B cell (primary cell): ENCODE results near the gene CTDNEP1.

ENCODE experiments used
- EZH2 ChIP-seq: IDR thresholded peaks from 2 replicates; pipeline ENCODE4 v1.6.1; 2012; ENCODE audit warnings: borderline replicate concordance, low read depth, mild to moderate bottlenecking, moderate library complexity, low read length; ENCODE audit not compliant: insufficient read depth, poor library complexity, severe bottlenecking
- TF ChIP-seq, protein P1 (sequence below): fragments of 200-600 bp; IDR thresholded peaks from one replicate; pipeline ENCODE4 v1.8.0; 2022; ENCODE audit warnings: antibody characterized with exemption, mild to moderate bottlenecking

DNA sequence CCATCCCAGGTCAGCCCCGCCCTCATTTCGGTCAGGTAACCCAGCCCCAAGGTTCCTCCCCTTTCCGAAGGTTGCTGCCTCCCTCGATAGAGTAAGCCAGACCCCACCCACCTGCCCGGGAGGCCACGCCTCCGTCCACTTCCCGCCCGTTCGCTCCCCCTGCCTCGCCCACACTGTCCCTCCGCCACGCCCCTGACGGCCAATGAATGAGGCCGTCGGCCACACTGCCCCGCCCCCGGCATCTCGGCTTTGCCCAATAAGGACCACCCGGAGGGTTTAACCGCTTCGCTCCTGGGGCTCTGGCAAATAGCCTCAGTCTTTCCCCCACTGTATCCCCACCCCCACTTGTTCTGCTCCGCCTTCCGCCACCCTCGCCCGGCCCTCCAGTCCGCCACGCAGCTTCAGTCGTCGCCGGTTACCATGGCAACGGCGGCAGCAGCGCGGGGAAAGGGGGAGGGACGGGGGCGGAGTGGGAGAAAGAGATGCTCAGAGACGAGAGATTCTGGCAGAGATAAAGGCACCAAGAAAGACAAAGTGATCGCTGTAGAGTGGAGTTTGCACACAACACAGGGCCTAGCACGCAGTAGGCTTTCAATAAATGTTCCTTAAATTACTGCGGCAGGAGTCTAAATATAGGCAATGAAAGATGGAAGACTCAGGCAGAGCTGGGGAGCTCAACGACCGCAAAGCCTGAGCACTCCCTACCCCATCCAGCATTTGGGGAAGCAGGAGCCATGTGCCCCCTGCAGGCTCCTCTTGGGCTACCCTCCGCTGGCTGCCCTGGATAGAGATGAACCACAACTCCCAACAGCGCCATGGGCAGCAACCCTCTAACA is 37.0 kb downstream of the CTDNEP1 start:
- TF ChIP-seq, protein P1, sequence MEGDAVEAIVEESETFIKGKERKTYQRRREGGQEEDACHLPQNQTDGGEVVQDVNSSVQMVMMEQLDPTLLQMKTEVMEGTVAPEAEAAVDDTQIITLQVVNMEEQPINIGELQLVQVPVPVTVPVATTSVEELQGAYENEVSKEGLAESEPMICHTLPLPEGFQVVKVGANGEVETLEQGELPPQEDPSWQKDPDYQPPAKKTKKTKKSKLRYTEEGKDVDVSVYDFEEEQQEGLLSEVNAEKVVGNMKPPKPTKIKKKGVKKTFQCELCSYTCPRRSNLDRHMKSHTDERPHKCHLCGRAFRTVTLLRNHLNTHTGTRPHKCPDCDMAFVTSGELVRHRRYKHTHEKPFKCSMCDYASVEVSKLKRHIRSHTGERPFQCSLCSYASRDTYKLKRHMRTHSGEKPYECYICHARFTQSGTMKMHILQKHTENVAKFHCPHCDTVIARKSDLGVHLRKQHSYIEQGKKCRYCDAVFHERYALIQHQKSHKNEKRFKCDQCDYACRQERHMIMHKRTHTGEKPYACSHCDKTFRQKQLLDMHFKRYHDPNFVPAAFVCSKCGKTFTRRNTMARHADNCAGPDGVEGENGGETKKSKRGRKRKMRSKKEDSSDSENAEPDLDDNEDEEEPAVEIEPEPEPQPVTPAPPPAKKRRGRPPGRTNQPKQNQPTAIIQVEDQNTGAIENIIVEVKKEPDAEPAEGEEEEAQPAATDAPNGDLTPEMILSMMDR: peak; percentile 44
- TF ChIP-seq EZH2: no peak
